H1 (cell line): ENCODE data around the gene ROR1. TPM values are rescaled to one million over a fixed set of nuclear protein-coding genes. Genes with fewer than 3 reads are reported as not detected.

Experiments used
- CTCF ChIA-PET: fragments of 300-600 bp; sonication (Branson Sonifier 250); formaldehyde crosslinking; loops from one replicate; lab custom pipeline; 2021; ENCODE audit not compliant: partially characterized antibody; lab: Charles Lee
- POLR2A ChIA-PET: fragments of 300-600 bp; sonication (Branson Sonifier 250); formaldehyde crosslinking; loops from one replicate; lab custom pipeline; 2021; ENCODE audit warnings: inconsistent platforms; ENCODE audit not compliant: partially characterized antibody; lab: Charles Lee
- DNase-seq, 2 experiments: peaks; one replicate each; pipeline versions ENCODE4 v3.0.0 to v3.0.0-alpha.2; 2010 to 2022; ENCODE audit warnings: low spot score in 2 of 2, low read depth in 1 of 2, mixed read lengths in 1 of 2
- FAIRE-seq: peaks from 2 replicates; lab custom pipeline; 2011; peaks lifted over from hg19 to GRCh38; lab: Jason Lieb, UNC
- H2AFZ ChIP-seq: 2 replicates; pipeline ENCODE4 v1.8.1; 2012; ENCODE audit warnings: low read length, inconsistent platforms
- H2AK5ac ChIP-seq: 2 replicates; pipeline ENCODE4 v1.6.1; 2013; ENCODE audit warnings: low read depth, low read length
- H2BK120ac ChIP-seq: replicated peaks from 2 replicates; pipeline ENCODE3; 2013; ENCODE audit warnings: low read depth, low read length, inconsistent platforms
- H2BK12ac ChIP-seq: 2 replicates; pipeline ENCODE4 v1.6.1; 2013; ENCODE audit warnings: low read depth, low read length
- H2BK15ac ChIP-seq: 2 replicates; pipeline ENCODE4 v1.6.1; 2013; ENCODE audit warnings: low read length
- H2BK20ac ChIP-seq: 2 replicates; pipeline ENCODE4 v1.6.1; 2013; ENCODE audit warnings: low read length
- H2BK5ac ChIP-seq: 2 replicates; pipeline ENCODE4 v1.6.1; 2013; ENCODE audit warnings: low read depth, low read length
- H3K14ac ChIP-seq: 2 replicates; pipeline ENCODE4 v1.6.1; 2013; ENCODE audit warnings: inconsistent platforms; ENCODE audit not compliant: insufficient read length
- H3K18ac ChIP-seq: 2 replicates; pipeline ENCODE4 v1.6.1; 2013; ENCODE audit warnings: low read length; ENCODE audit errors: extremely low read depth
- H3K23ac ChIP-seq: 2 replicates; pipeline ENCODE4 v1.6.1; 2013; ENCODE audit warnings: inconsistent platforms; ENCODE audit not compliant: insufficient read length
- H3K23me2 ChIP-seq: 2 replicates; pipeline ENCODE4 v1.6.1; 2013; ENCODE audit warnings: low read depth, low read length
- H3K27ac ChIP-seq: 2 replicates; pipeline ENCODE4 v1.6.1; 2011; ENCODE audit warnings: low read depth, low read length, inconsistent platforms
- H3K27me3 ChIP-seq, 4 experiments: replicated peaks in 1 of 4; 1 replicate in 1 of 4; 2 replicates in 3 of 4; pipeline versions ENCODE4 v1.6.1 to v1.8.1; 2011 to 2013; ENCODE audit warnings: low read length in 3 of 4, mild to moderate bottlenecking in 3 of 4, inconsistent platforms in 2 of 4, mixed read lengths in 2 of 4, moderate library complexity in 1 of 4; ENCODE audit not compliant: control insufficient read depth in 3 of 4, insufficient read depth in 3 of 4; ENCODE audit errors: extremely low read depth in 1 of 4
- H3K36me3 ChIP-seq, 4 experiments: 2 replicates each; pipeline versions ENCODE4 v1.6.1 to v1.8.1; 2011 to 2013; ENCODE audit warnings: mild to moderate bottlenecking in 4 of 4, low read length in 3 of 4, moderate library complexity in 2 of 4, control low read depth in 1 of 4, inconsistent platforms in 1 of 4; ENCODE audit not compliant: insufficient read depth in 4 of 4, control insufficient read depth in 2 of 4
- H3K4ac ChIP-seq: replicated peaks from 2 replicates; pipeline ENCODE3; 2013; ENCODE audit warnings: low read length, low read depth, mixed read lengths, inconsistent platforms; ENCODE audit not compliant: insufficient read length
- H3K4me1 ChIP-seq, 4 experiments: replicated peaks in 1 of 4; 1 replicate in 1 of 4; 2 replicates in 3 of 4; pipeline versions ENCODE4 v1.6.1 to v1.8.1; 2011 to 2013; ENCODE audit warnings: low read length in 3 of 4, inconsistent platforms in 2 of 4, mixed read lengths in 1 of 4; ENCODE audit not compliant: insufficient read depth in 4 of 4, control insufficient read depth in 3 of 4
- H3K4me2 ChIP-seq, 2 experiments: 2 replicates each; pipeline versions ENCODE4 v1.6.1 to v1.8.1; 2011 to 2013; ENCODE audit warnings: low read depth in 2 of 2, low read length in 2 of 2, control low read depth in 1 of 2, inconsistent platforms in 1 of 2, mild to moderate bottlenecking in 1 of 2; ENCODE audit not compliant: insufficient read depth in 1 of 2
- H3K4me3 ChIP-seq, 4 experiments: fragments of 200-600, 300-600 bp in 1 of 4; sonication (generic), shearing (Covaris generic), sonication (Bioruptor Twin) in 1 of 4; 2 replicates each; pipeline versions ENCODE4 v1.5.1 to v1.8.1; 2011 to 2016; ENCODE audit warnings: low read length in 4 of 4, low read depth in 3 of 4, control low read depth in 2 of 4, inconsistent platforms in 2 of 4, mild to moderate bottlenecking in 2 of 4, mixed read lengths in 1 of 4, moderate library complexity in 1 of 4; ENCODE audit not compliant: insufficient read depth in 2 of 4; ENCODE audit errors: extremely low read depth in 1 of 4
- H3K56ac ChIP-seq: replicated peaks from 2 replicates; pipeline ENCODE3; 2013; ENCODE audit warnings: low read depth, mild to moderate bottlenecking, mixed read lengths, low read length, inconsistent platforms; ENCODE audit not compliant: insufficient read length
- H3K79me1 ChIP-seq: 2 replicates; pipeline ENCODE4 v1.6.1; 2013; ENCODE audit warnings: low read depth, low read length, control low read depth
- H3K79me2 ChIP-seq, 2 experiments: 2 replicates each; pipeline versions ENCODE4 v1.6.1 to v1.8.1; 2012 to 2013; ENCODE audit warnings: low read length in 2 of 2, mild to moderate bottlenecking in 2 of 2, inconsistent platforms in 1 of 2; ENCODE audit not compliant: insufficient read depth in 2 of 2, control insufficient read depth in 1 of 2
- H3K9ac ChIP-seq, 4 experiments: replicated peaks in 1 of 4; 1 replicate in 1 of 4; 2 replicates in 3 of 4; pipeline versions ENCODE4 v1.6.1 to v1.8.1; 2011 to 2013; ENCODE audit warnings: low read depth in 3 of 4, low read length in 3 of 4, control low read depth in 2 of 4, mild to moderate bottlenecking in 2 of 4, moderate library complexity in 2 of 4, inconsistent platforms in 1 of 4; ENCODE audit errors: extremely low read depth in 1 of 4
- H3K9me3 ChIP-seq, 2 experiments: 2 replicates each; pipeline versions ENCODE4 v1.6.1 to v1.8.1; 2012 to 2013; ENCODE audit warnings: mild to moderate bottlenecking in 2 of 2, moderate library complexity in 2 of 2, control low read depth in 1 of 2, inconsistent platforms in 1 of 2, low read depth in 1 of 2, low read length in 1 of 2, mixed read lengths in 1 of 2; ENCODE audit not compliant: insufficient read depth in 2 of 2
- H4K20me1 ChIP-seq, 2 experiments: replicated peaks in 1 of 2; 2 replicates each; pipeline versions ENCODE3 to v1.8.1; 2011 to 2013; ENCODE audit warnings: inconsistent platforms in 2 of 2, low read length in 2 of 2, mild to moderate bottlenecking in 1 of 2; ENCODE audit not compliant: insufficient read depth in 2 of 2, control insufficient read depth in 1 of 2
- H4K5ac ChIP-seq: 2 replicates; pipeline ENCODE4 v1.6.1; 2013; ENCODE audit warnings: low read length, low read depth, mixed read lengths, inconsistent platforms; ENCODE audit not compliant: insufficient read length
- H4K8ac ChIP-seq: 2 replicates; pipeline ENCODE4 v1.8.0; 2013; ENCODE audit warnings: mild to moderate bottlenecking, moderate library complexity, low read length, inconsistent platforms; ENCODE audit not compliant: insufficient read depth; ENCODE audit errors: extremely low read depth
- H4K91ac ChIP-seq: replicated peaks from 2 replicates; pipeline ENCODE3; 2013; ENCODE audit warnings: low read length, mixed read lengths, inconsistent platforms; ENCODE audit not compliant: insufficient read length
- CEBPB ChIP-seq: IDR thresholded peaks from 2 replicates; pipeline ENCODE4 v1.6.1; 2012; ENCODE audit warnings: low read depth, low read length
- TEAD4 ChIP-seq: IDR thresholded peaks from 2 replicates; pipeline ENCODE4 v1.6.1; 2012; ENCODE audit warnings: low read depth, low read length, inconsistent platforms, mixed read lengths
- WGBS, 2 experiments: shearing (Covaris generic) in 1 of 2; methylation state at CpG; one replicate each; pipeline versions ENCODE4 v1.1.6 to v1.1.7; 2013 to 2015; ENCODE audit warnings: low lambda C conversion rate in 2 of 2, mixed read lengths in 2 of 2, inconsistent platforms in 1 of 2, low coverage in 1 of 2, missing lambda C conversion rate in 1 of 2; ENCODE audit not compliant: insufficient replicate concordance in 2 of 2, insufficient coverage in 1 of 2, insufficient read length in 1 of 2; ENCODE audit errors: extremely low coverage in 1 of 2, missing lambda C conversion rate in 1 of 2; 5-methylcytosine and 5-hydroxymethylcytosine counted together
- polyA plus RNA-seq, 7 experiments: library from polyadenylated mRNA; depleted of rRNA in 3 of 7; stranded (reverse) in 5 of 7; unstranded in 2 of 7; fragments of >200 nt in 5 of 7; fragments of 200-250 nt in 2 of 7; gene quantifications; 1 replicate in 5 of 7; 2 replicates in 1 of 7; 4 replicates in 1 of 7; pipeline versions ENCODE4 v1.2.1 to v1.2.3, GENCODE V29; 2011 to 2013; ENCODE audit warnings: missing spikeins in 2 of 7, mixed read lengths in 2 of 7
- total RNA-seq: library from RNA; stranded (reverse); fragmentation: NEBNext Ultra II Directional; extraction: Animal tissue kit (Norgen Biotek cat#: 25700); gene quantifications from 2 replicates; pipeline ENCODE4 v1.2.1, GENCODE V29; 2021

ROR1 gene
- total and polyA plus RNA-seq, 2 of the 8 experiments (the other 6 are each of a cell fraction or from before 2014, with no cell fraction given), result 33.6 to 73.6 TPM

DNA sequence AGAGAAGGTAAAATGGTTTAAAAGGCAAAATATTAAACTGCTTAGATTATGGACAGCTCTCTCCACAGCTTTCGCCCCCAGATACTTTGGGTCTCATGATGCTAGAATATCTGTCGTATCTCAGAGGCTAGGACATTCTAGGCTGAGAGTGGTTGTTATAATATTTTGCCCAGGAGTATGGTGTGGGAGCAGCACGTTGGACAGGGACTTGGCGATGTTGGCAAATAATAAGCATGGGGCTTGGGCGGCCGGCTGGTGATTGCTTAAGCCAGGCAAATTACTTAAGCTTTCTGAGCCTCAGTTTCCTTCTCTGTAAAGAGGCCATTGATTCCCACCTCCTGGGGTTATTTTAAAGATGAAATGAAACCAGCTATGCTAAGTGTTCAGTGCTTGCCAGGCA lies 133.2 kb downstream of the ROR1 start:
- ChIA-PET POLR2A (interaction anchor here (1.1 to 1.4 kb wide), 2 partner anchors 20 to 127 kb away, joined by 3 to 4 read pairs; no protein-coding TSS in a partner anchor), CTCF (interaction anchor here (10.3 kb wide), 1 partner anchor 13 kb away, joined by 74 read pairs; no protein-coding TSS in a partner anchor)
- H3K18ac ChIP-seq, result peak overlapping the region; percentile 35; the same call in 1 of the 2 replicates
- H4K91ac ChIP-seq, result no peak overlapping the region
- peak overlapping the region; percentile 34; the same call in 1 of the 2 replicates for H2BK12ac ChIP-seq
- H3K9ac ChIP-seq, result no peak overlapping the region
- no peak overlapping the region; a peak in 2 of 4 replicates for H3K4me2 ChIP-seq
- peaks cover 6 to 41% (median 25%) of the 10 kb centered on the region in 4 experiments for H3K4me1 ChIP-seq
- no peak overlapping the region for H3K14ac ChIP-seq
- DNase-seq, result no peak
- H3K36me3 ChIP-seq, result no peaks in the 10 kb centered on the region
- H2BK15ac ChIP-seq, result no peak overlapping the region
- H4K20me1 ChIP-seq, result peaks cover 3 to 7% of the 10 kb centered on the region in 2 experiments
- no peak overlapping the region; the same call in 1 of the 2 replicates for H2BK5ac ChIP-seq
- no peak overlapping the region for H2AK5ac ChIP-seq
- no peak overlapping the region for H2BK20ac ChIP-seq
- no peak overlapping the region for H2BK120ac ChIP-seq
- 70% methylated on average over 6 of the region's 6 CpGs; no CpG with 5 or more reads in 1 of the 2 experiments for WGBS, 2 experiments
- no peak overlapping the region for H4K8ac ChIP-seq
- no peak for FAIRE-seq
- no peak overlapping the region for H3K4ac ChIP-seq
- H3K9me3 ChIP-seq, result no peaks in the 10 kb centered on the region
- TF ChIP-seq CEBPB, result 0 out of 2 replicates have a peak, but pooled peaks have one; percentile 3
- TF ChIP-seq TEAD4, result no peak
- H3K79me2 ChIP-seq, result peaks cover 18 to 99% of the 10 kb centered on the region in 2 experiments; a peak in 3 of 4 replicates
- no peak overlapping the region for H3K4me3 ChIP-seq
- no peaks in the 10 kb centered on the region for H3K27me3 ChIP-seq
- H4K5ac ChIP-seq, result no peak overlapping the region
- H3K79me1 ChIP-seq, result peaks cover 7% of the 10 kb centered on the region; the same call in 1 of the 2 replicates
- no peaks in the 10 kb centered on the region for H3K23me2 ChIP-seq
- no peak overlapping the region for H3K23ac ChIP-seq
- no peak overlapping the region for H2AFZ ChIP-seq
- H3K56ac ChIP-seq, result no peak overlapping the region
- no peak overlapping the region for H3K27ac ChIP-seq
